Activated CD8-positive, alpha-beta T cell treated with anti-CD3 and anti-CD28 coated beads, Interleukin-2, amount 10 ng/mL, durations not matched to agents 7 days and 5 days (primary cell): ENCODE results near the gene MKRN2. TPM values are rescaled to one million over a fixed set of nuclear protein-coding genes. Genes with fewer than 3 reads are reported as not detected.
"Not testable (repeated sequence)": the region's sequence is repeated elsewhere in the genome, so short reads cannot be mapped to it uniquely, and the experiment has no call there.

ENCODE experiments used
- ATAC-seq: fragments of 150-1000 bp; cut with Tn5 transposase; one replicate; pipeline ENCODE4 v1.10.0; 2021; ENCODE audit warnings: moderate library complexity
- CTCF ChIA-PET: fragments of 350-600 bp; sonication (Branson Sonifier 250); formaldehyde crosslinking; loops from one replicate; lab custom pipeline; 2021; ENCODE audit warnings: antibody characterized with exemption; lab: Charles Lee
- POLR2A ChIA-PET: fragments of 350-600 bp; sonication (Branson Sonifier 250); formaldehyde crosslinking; loops from one replicate; lab custom pipeline; 2021; ENCODE audit warnings: antibody characterized with exemption; lab: Charles Lee
- DNase-seq: peaks from one replicate; pipeline ENCODE4 v3.0.0-alpha.2; 2020
- H3K27ac Mint-ChIP-seq: one replicate; pipeline ENCODE4 v1.8.0; 2021; ENCODE audit warnings: mild to moderate bottlenecking, mixed read lengths
- H3K27me3 Mint-ChIP-seq: one replicate; pipeline ENCODE4 v1.8.0; 2021; ENCODE audit warnings: low read depth, mixed read lengths
- H3K36me3 Mint-ChIP-seq: one replicate; pipeline ENCODE4 v1.8.0; 2021; ENCODE audit warnings: low read depth, mixed read lengths
- H3K4me1 Mint-ChIP-seq: one replicate; pipeline ENCODE4 v1.8.0; 2021; ENCODE audit warnings: low read depth, mixed read lengths
- H3K4me3 Mint-ChIP-seq: one replicate; pipeline ENCODE4 v1.8.0; 2021; ENCODE audit warnings: mild to moderate bottlenecking, mixed read lengths
- H3K9me3 Mint-ChIP-seq: one replicate; pipeline ENCODE4 v1.8.0; 2022; ENCODE audit warnings: mixed read lengths; ENCODE audit not compliant: insufficient read depth
- total RNA-seq, 2 experiments: library from RNA; stranded (reverse); gene quantifications; one replicate each; pipeline ENCODE4 v1.2.3, GENCODE V29; 2021

Gene MKRN2
- total RNA-seq, 2 experiments from 2014 or later, result 21.0 to 22.5 TPM

GRCh38 chr3:12522721-12523120 lies 34.2 kb upstream of the MKRN2 start:
- Mint-ChIP-seq H3K36me3 (peaks cover 17% of the 10 kb centered on the region), H3K4me1 (no peaks in the 10 kb centered on the region), H3K9me3 (peaks cover 3% of the 10 kb centered on the region), H3K4me3 (no peak overlapping the region), H3K27me3 (no peaks in the 10 kb centered on the region), H3K27ac (no peak overlapping the region)
- POLR2A ChIA-PET, result no interaction called here
- CTCF ChIA-PET, result no interaction called here
- ATAC-seq (no peak), DNase-seq (no peak)

GRCh38 chr3:12527757-12528143 lies 29.1 kb upstream of the MKRN2 start:
- ATAC-seq (no peak), DNase-seq (no peak)
- POLR2A ChIA-PET, result no interaction called here
- H3K27ac Mint-ChIP-seq, result no peak overlapping the region
- H3K36me3 Mint-ChIP-seq, result peaks cover 6% of the 10 kb centered on the region
- no peaks in the 10 kb centered on the region for H3K4me1 Mint-ChIP-seq
- no peak overlapping the region for H3K4me3 Mint-ChIP-seq
- CTCF ChIA-PET, result no interaction called here
- no peaks in the 10 kb centered on the region for H3K27me3 Mint-ChIP-seq
- H3K9me3 Mint-ChIP-seq, result no peaks in the 10 kb centered on the region

- Mint-ChIP-seq H3K27ac (no peak overlapping the region), H3K4me1 (no peaks in the 10 kb centered on the region), H3K36me3 (peaks cover 2% of the 10 kb centered on the region), H3K9me3 (no peaks in the 10 kb centered on the region), H3K27me3 (no peaks in the 10 kb centered on the region), H3K4me3 (no peak overlapping the region)
- POLR2A ChIA-PET, result interaction anchor here (0.6 kb wide), 1 partner anchor 270 kb away, joined by 3 read pairs; no protein-coding TSS in a partner anchor
- no peak for DNase-seq
- CTCF ChIA-PET, result no interaction called here
- ATAC-seq, result no peak
These were observed 24.7 kb upstream of the MKRN2 start for GRCh38 chr3:12532182-12532581.

GRCh38 chr3:12536423-12536822 lies 20.5 kb upstream of the MKRN2 start:
- Mint-ChIP-seq H3K36me3 (no peaks in the 10 kb centered on the region), H3K4me1 (no peaks in the 10 kb centered on the region), H3K27ac (no peak overlapping the region), H3K9me3 (no peaks in the 10 kb centered on the region), H3K27me3 (no peaks in the 10 kb centered on the region), H3K4me3 (no peak overlapping the region)
- ATAC-seq (no peak), DNase-seq (no peak)
- ChIA-PET CTCF (interaction anchor here (1.1 to 1.7 kb wide), 2 partner anchors 20 to 57 kb away, joined by 3 to 7 read pairs; no protein-coding TSS in a partner anchor), POLR2A (no interaction called here)

GRCh38 chr3:12541625-12542024 lies 15.3 kb upstream of the MKRN2 start:
- no peaks in the 10 kb centered on the region for H3K36me3 Mint-ChIP-seq
- H3K27me3 Mint-ChIP-seq, result no peaks in the 10 kb centered on the region
- ChIA-PET CTCF (interaction anchor here (1.0 kb wide), 1 partner anchor 12 kb away, joined by 4 read pairs; no protein-coding TSS in a partner anchor), POLR2A (interaction anchor here (1.4 kb wide), 1 partner anchor 11 kb away, joined by 3 read pairs; no protein-coding TSS in a partner anchor)
- ATAC-seq (no peak), DNase-seq (no peak)
- no peaks in the 10 kb centered on the region for H3K9me3 Mint-ChIP-seq
- H3K27ac Mint-ChIP-seq, result no peak overlapping the region
- H3K4me3 Mint-ChIP-seq, result no peak overlapping the region
- H3K4me1 Mint-ChIP-seq, result peaks cover 7% of the 10 kb centered on the region

- CTCF ChIA-PET, DNase-seq, H3K27me3 Mint-ChIP-seq, H3K36me3 Mint-ChIP-seq, H3K9me3 Mint-ChIP-seq, POLR2A ChIA-PET, H3K27ac Mint-ChIP-seq, ATAC-seq, H3K4me1 Mint-ChIP-seq, H3K4me3 Mint-ChIP-seq: not testable (repeated sequence)
These were observed 13.4 kb upstream of the MKRN2 start for GRCh38 chr3:12543497-12543896.

GRCh38 chr3:12544652-12545472 lies 12.0 kb upstream of the MKRN2 start:
- Mint-ChIP-seq H3K27ac (no peak overlapping the region), H3K4me1 (peaks cover 7% of the 10 kb centered on the region), H3K27me3 (peaks cover 3% of the 10 kb centered on the region), H3K4me3 (no peak overlapping the region), H3K9me3 (no peaks in the 10 kb centered on the region), H3K36me3 (no peaks in the 10 kb centered on the region)
- ChIA-PET POLR2A (no interaction called here), CTCF (interaction anchor here (0.9 to 1.5 kb wide), 2 partner anchors 38 to 60 kb away, joined by 3 to 5 read pairs; partner anchors contain the start of gene TSEN2)
- ATAC-seq (no peak), DNase-seq (no peak)

- Mint-ChIP-seq H3K9me3 (no peaks in the 10 kb centered on the region), H3K4me1 (peaks cover 7% of the 10 kb centered on the region), H3K27ac (no peak within 1 kb of the TSS), H3K36me3 (no peaks in the 10 kb centered on the region), H3K27me3 (peaks cover 7% of the 10 kb centered on the region), H3K4me3 (no peak within 1 kb of the TSS)
- DNase-seq (no peak), ATAC-seq (peak; percentile 39)
- CTCF ChIA-PET, result interaction anchor here (0.9 to 1.5 kb wide), 2 partner anchors 38 to 61 kb away, joined by 3 to 5 read pairs; partner anchors contain the start of gene TSEN2
- POLR2A ChIA-PET, result no interaction called here
These were observed 11.5 kb upstream of the MKRN2 start, which contains the start of gene MKRN2OS for GRCh38 chr3:12545473-12545791. Gene MKRN2OS (minus strand): TSS chr3:12545499. CDS start chr3:12545464, 35 bp downstream.

- ATAC-seq, result no peak
- H3K27me3 Mint-ChIP-seq, result peaks cover 21% of the 10 kb centered on the region
- H3K4me1 Mint-ChIP-seq, result peaks cover 7% of the 10 kb centered on the region
- ChIA-PET CTCF (no interaction called here), POLR2A (no interaction called here)
- no peaks in the 10 kb centered on the region for H3K9me3 Mint-ChIP-seq
- DNase-seq, result no peak
- H3K36me3 Mint-ChIP-seq, result no peaks in the 10 kb centered on the region
- H3K4me3 Mint-ChIP-seq, result no peak overlapping the region
- no peak overlapping the region for H3K27ac Mint-ChIP-seq
These were observed 6.7 kb upstream of the MKRN2 start for GRCh38 chr3:12549971-12550760.

GRCh38 chr3:12553921-12554391 lies 2.9 kb upstream of the MKRN2 start:
- peaks cover 29% of the 10 kb centered on the region for H3K4me1 Mint-ChIP-seq
- CTCF ChIA-PET, result no interaction called here
- DNase-seq (no peak), ATAC-seq (no peak)
- no peaks in the 10 kb centered on the region for H3K9me3 Mint-ChIP-seq
- H3K27me3 Mint-ChIP-seq, result peaks cover 28% of the 10 kb centered on the region
- no peaks in the 10 kb centered on the region for H3K36me3 Mint-ChIP-seq
- no peak overlapping the region for H3K27ac Mint-ChIP-seq
- POLR2A ChIA-PET, result no interaction called here
- H3K4me3 Mint-ChIP-seq, result peak overlapping the region; percentile 82

- H3K27ac Mint-ChIP-seq, result peak overlapping the region; percentile 90
- ChIA-PET POLR2A (interaction anchor here (0.6 to 1.7 kb wide), 2 partner anchors 108 to 516 kb away, joined by 4 to 7 read pairs; partner anchors contain the start of gene RAF1), CTCF (interaction anchor here (0.9 kb wide), 1 partner anchor 19 kb away, joined by 3 read pairs; no protein-coding TSS in a partner anchor)
- peaks cover 21% of the 10 kb centered on the region for H3K27me3 Mint-ChIP-seq
- H3K36me3 Mint-ChIP-seq, result no peaks in the 10 kb centered on the region
- H3K4me3 Mint-ChIP-seq, result peak overlapping the region; percentile 82
- DNase-seq (no peak), ATAC-seq (no peak)
- H3K9me3 Mint-ChIP-seq, result no peaks in the 10 kb centered on the region
- H3K4me1 Mint-ChIP-seq, result peaks cover 52% of the 10 kb centered on the region
These were observed 585 bp upstream of the MKRN2 start for GRCh38 chr3:12556314-12556689.
